Panc1 (cell line): ENCODE results near the gene SESN1. TPM values are rescaled to one million over a fixed set of nuclear protein-coding genes. Genes with fewer than 3 reads are reported as not detected.

Experiments used
- ATAC-seq: fragments of 200-7000 bp; cut with Tn5 transposase; 2 replicates; pipeline ENCODE4 v1.9.1; 2020; ENCODE audit warnings: mild to moderate bottlenecking, moderate library complexity
- BruUV-seq: library from RNA; stranded (reverse); fragments of 400-500 nt; replicated peaks from 2 replicates; lab custom pipeline; 2021; lab: Mats Ljungman, UMichigan
- CTCF ChIA-PET: fragments of 300-600 bp; sonication (Branson Sonifier 250); formaldehyde crosslinking; loops from one replicate; lab custom pipeline; 2022; ENCODE audit warnings: antibody characterized with exemption; lab: Charles Lee
- POLR2A ChIA-PET: fragments of 300-600 bp; sonication (Branson Sonifier 250); formaldehyde crosslinking; loops from one replicate; lab custom pipeline; 2022; ENCODE audit warnings: antibody characterized with exemption; lab: Charles Lee
- DNase-seq: peaks from one replicate; pipeline ENCODE4 v3.0.0-alpha.2; 2010; ENCODE audit warnings: low read depth, low spot score
- H3K27ac ChIP-seq: 2 replicates; pipeline ENCODE4 v1.5.1; 2011; ENCODE audit warnings: mild to moderate bottlenecking, low read length, inconsistent platforms
- H3K27me3 ChIP-seq: fragments of 200-500 bp; sonication (Bioruptor generic); 2 replicates; pipeline ENCODE4 v1.6.0; 2014; ENCODE audit warnings: low read length, inconsistent platforms; ENCODE audit not compliant: control insufficient read depth, insufficient read depth
- H3K36me3 ChIP-seq: fragments of 200-500 bp; sonication (Bioruptor generic); 2 replicates; pipeline ENCODE4 v1.5.1; 2014; ENCODE audit warnings: inconsistent platforms, mild to moderate bottlenecking, low read length, moderate library complexity; ENCODE audit not compliant: control insufficient read depth, insufficient read depth
- H3K4me1 ChIP-seq: 2 replicates; pipeline ENCODE4 v1.5.1; 2011; ENCODE audit warnings: inconsistent platforms, mild to moderate bottlenecking, low read length, moderate library complexity; ENCODE audit not compliant: control insufficient read depth, insufficient read depth
- H3K4me3 ChIP-seq, 2 experiments: 2 replicates each; pipeline ENCODE4 v1.5.1; 2011 to 2012; ENCODE audit warnings: low read depth in 2 of 2, low read length in 2 of 2, mild to moderate bottlenecking in 2 of 2, inconsistent platforms in 1 of 2, moderate library complexity in 1 of 2
- H3K9me3 ChIP-seq: fragments of 200-500 bp; sonication (Bioruptor generic); 2 replicates; pipeline ENCODE4 v1.5.1; 2014; ENCODE audit warnings: low read depth, mild to moderate bottlenecking, inconsistent platforms, low read length, moderate library complexity; ENCODE audit not compliant: control insufficient read depth, insufficient read depth
- POLR2AphosphoS5 ChIP-seq: IDR thresholded peaks from 2 replicates; pipeline ENCODE4 v1.6.1; 2012; ENCODE audit warnings: mild to moderate bottlenecking, low read depth, low read length, moderate library complexity
- SIN3A ChIP-seq: IDR thresholded peaks from 2 replicates; pipeline ENCODE4 v1.6.1; 2012; ENCODE audit warnings: low read depth, mild to moderate bottlenecking, low read length, moderate library complexity, borderline replicate concordance; ENCODE audit not compliant: insufficient read depth
- TCF7L2 ChIP-seq: IDR thresholded peaks from 2 replicates; pipeline ENCODE4 v1.6.1; 2011; ENCODE audit warnings: mild to moderate bottlenecking, low read depth, low read length, inconsistent platforms
- in situ Hi-C: cut with HindIII; loops from 2 replicates; pipeline ENCODE4 v1.10.0; 2016; ENCODE audit warnings: low sequenced_read_pairs, low pct_unique_long_range_greater_than_20kb
- intact Hi-C: fragments of 100-400 bp; cut with micrococcal nuclease; formaldehyde crosslinking; loops from one replicate; pipeline ENCODE4 v1.10.0; 2022; ENCODE audit not compliant: unreplicated experiment
- total RNA-seq: library from RNA; stranded (reverse); gene quantifications from one replicate; pipeline ENCODE4 v1.2.1, GENCODE V29; 2021; ENCODE audit not compliant: unreplicated experiment
- TF ChIP-seq, protein P1 (sequence below), 2 experiments: IDR thresholded peaks; 2 replicates each; pipeline ENCODE4 v1.6.1; 2011 to 2012; ENCODE audit warnings: low read depth in 2 of 2, control low read depth in 1 of 2, low read length in 1 of 2, mild to moderate bottlenecking in 1 of 2, moderate library complexity in 1 of 2; ENCODE audit not compliant: insufficient read depth in 1 of 2
- TF ChIP-seq, protein P2 (sequence below): fragments of 450-650 bp; IDR thresholded peaks from 2 replicates; pipeline ENCODE4 v1.5.1; 2017; ENCODE audit warnings: mild to moderate bottlenecking

Gene SESN1
- total RNA-seq, 1 experiment from 2014 or later, result 11.3 TPM

DNA sequence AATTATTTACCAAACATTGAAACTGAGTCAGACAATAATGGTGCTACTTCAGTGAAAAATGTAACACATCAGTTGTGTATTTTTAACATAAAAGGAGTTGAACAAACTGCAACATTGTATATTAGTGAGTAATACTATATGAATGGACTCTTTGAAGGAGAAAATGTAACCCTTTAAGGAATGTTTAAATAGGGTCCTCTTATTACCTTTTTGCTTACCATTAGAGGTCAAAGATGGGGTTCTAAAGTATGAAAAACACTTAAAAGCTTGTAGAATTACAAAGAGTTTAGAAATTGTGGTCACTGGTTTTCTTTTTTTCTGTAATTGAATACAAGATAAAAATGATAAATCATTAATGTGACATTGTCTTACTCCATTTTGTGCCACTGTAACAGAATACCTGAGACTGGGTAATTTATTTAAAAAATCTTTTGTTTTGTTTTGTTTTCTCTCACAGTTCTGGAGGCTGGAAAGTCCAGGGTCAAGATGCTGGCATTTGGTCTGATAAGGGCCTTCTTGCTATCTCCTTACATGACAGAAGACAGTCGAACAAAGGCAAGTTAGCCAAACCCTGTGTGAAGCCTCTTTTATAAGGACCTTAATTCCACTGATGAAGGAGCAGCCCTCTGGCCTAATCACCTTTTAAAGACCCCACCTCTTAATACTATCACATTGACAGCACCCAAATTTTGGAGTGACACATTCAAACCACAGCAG lies 43.2 kb downstream of the SESN1 start:
- no peak for DNase-seq
- TF ChIP-seq POLR2AphosphoS5 (no peak), SIN3A (no peak), TCF7L2 (no peak)
- TF ChIP-seq, protein P1, sequence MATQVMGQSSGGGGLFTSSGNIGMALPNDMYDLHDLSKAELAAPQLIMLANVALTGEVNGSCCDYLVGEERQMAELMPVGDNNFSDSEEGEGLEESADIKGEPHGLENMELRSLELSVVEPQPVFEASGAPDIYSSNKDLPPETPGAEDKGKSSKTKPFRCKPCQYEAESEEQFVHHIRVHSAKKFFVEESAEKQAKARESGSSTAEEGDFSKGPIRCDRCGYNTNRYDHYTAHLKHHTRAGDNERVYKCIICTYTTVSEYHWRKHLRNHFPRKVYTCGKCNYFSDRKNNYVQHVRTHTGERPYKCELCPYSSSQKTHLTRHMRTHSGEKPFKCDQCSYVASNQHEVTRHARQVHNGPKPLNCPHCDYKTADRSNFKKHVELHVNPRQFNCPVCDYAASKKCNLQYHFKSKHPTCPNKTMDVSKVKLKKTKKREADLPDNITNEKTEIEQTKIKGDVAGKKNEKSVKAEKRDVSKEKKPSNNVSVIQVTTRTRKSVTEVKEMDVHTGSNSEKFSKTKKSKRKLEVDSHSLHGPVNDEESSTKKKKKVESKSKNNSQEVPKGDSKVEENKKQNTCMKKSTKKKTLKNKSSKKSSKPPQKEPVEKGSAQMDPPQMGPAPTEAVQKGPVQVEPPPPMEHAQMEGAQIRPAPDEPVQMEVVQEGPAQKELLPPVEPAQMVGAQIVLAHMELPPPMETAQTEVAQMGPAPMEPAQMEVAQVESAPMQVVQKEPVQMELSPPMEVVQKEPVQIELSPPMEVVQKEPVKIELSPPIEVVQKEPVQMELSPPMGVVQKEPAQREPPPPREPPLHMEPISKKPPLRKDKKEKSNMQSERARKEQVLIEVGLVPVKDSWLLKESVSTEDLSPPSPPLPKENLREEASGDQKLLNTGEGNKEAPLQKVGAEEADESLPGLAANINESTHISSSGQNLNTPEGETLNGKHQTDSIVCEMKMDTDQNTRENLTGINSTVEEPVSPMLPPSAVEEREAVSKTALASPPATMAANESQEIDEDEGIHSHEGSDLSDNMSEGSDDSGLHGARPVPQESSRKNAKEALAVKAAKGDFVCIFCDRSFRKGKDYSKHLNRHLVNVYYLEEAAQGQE (IDR thresholded peaks at IDR 0.05; ENCODE audit: insufficient read depth in 1 of 2, low read depth in 2 of 2, low read length in 1 of 2), result no peak
- TF ChIP-seq, protein P2, sequence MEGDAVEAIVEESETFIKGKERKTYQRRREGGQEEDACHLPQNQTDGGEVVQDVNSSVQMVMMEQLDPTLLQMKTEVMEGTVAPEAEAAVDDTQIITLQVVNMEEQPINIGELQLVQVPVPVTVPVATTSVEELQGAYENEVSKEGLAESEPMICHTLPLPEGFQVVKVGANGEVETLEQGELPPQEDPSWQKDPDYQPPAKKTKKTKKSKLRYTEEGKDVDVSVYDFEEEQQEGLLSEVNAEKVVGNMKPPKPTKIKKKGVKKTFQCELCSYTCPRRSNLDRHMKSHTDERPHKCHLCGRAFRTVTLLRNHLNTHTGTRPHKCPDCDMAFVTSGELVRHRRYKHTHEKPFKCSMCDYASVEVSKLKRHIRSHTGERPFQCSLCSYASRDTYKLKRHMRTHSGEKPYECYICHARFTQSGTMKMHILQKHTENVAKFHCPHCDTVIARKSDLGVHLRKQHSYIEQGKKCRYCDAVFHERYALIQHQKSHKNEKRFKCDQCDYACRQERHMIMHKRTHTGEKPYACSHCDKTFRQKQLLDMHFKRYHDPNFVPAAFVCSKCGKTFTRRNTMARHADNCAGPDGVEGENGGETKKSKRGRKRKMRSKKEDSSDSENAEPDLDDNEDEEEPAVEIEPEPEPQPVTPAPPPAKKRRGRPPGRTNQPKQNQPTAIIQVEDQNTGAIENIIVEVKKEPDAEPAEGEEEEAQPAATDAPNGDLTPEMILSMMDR, result no peak

DNA sequence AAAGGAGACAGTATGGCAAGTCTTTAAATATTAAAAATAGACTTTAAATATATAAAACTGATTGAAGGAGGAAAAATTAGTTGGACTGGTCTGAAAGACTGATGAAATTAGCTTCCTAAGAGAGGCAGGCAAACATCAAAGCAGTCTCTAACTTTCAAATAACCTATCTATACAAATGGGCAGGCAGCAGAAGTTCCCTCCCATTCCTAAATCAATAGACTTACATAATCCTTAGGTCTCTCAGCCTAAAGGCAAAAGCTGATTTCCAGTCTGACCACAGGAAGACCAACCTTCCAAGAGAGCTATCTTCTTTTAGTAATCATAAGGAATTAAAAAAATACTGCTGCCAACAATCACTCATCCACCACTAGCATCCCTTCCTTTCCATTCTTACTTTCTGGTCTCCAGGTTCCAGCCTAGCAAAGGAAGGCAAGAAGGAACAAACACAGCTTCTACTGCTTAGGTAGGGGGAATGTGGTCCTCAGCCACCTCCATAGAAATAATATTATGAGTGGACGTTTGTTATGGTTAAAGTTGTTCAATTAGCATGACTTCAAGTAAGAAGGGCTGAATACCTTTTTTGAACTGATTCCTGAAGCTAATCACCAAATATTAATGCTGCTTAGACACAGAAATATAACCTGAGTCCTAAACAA lies 44.1 kb downstream of the SESN1 start:
- CTCF ChIA-PET, result interaction anchor here (0.7 kb wide), 1 partner anchor 21 kb away, joined by 3 read pairs; no protein-coding TSS in a partner anchor
- no peaks in the 10 kb centered on the region for H3K36me3 ChIP-seq
- no peaks in the 10 kb centered on the region for H3K27me3 ChIP-seq
- POLR2A ChIA-PET, result interaction anchor here (0.6 kb wide), 1 partner anchor 15 kb away, joined by 5 read pairs; no protein-coding TSS in a partner anchor
- no peaks in the 10 kb centered on the region for H3K9me3 ChIP-seq
- no peak overlapping the region for H3K4me3 ChIP-seq
- no peaks in the 10 kb centered on the region for H3K4me1 ChIP-seq
- TF ChIP-seq, protein P1 (IDR thresholded peaks at IDR 0.05; ENCODE audit: insufficient read depth in 1 of 2, low read depth in 2 of 2, low read length in 1 of 2), result no peak
- TF ChIP-seq POLR2AphosphoS5, result no peak
- TF ChIP-seq TCF7L2, result no peak
- TF ChIP-seq SIN3A, result no peak
- TF ChIP-seq, protein P2, result no peak
- intact Hi-C loops (no loop called here), in situ Hi-C loops (no loop called here)
- ATAC-seq, result no peak
- H3K27ac ChIP-seq, result no peak overlapping the region
- BruUV-seq, result no TSS peak
- no peak for DNase-seq

More for the DNA sequence above, 43.2 kb downstream of the SESN1 start:
- H3K27me3 ChIP-seq, result no peaks in the 10 kb centered on the region
- in situ Hi-C loops, result no loop called here
- ATAC-seq, result no peak
- H3K36me3 ChIP-seq, result no peaks in the 10 kb centered on the region
- H3K9me3 ChIP-seq, result no peaks in the 10 kb centered on the region
- intact Hi-C loops, result no loop called here
- H3K27ac ChIP-seq, result no peak overlapping the region
- CTCF ChIA-PET, result interaction anchor here (0.7 kb wide), 1 partner anchor 22 kb away, joined by 3 read pairs; no protein-coding TSS in a partner anchor
- no TSS peak for BruUV-seq
- POLR2A ChIA-PET, result interaction anchor here (0.6 kb wide), 1 partner anchor 14 kb away, joined by 5 read pairs; no protein-coding TSS in a partner anchor
- no peak overlapping the region for H3K4me3 ChIP-seq
- no peaks in the 10 kb centered on the region for H3K4me1 ChIP-seq
